Gastrocnemius medialis (tissue), 4 donors: ENCODE data around the gene WWOX.

ENCODE experiments used
- CTCF ChIP-seq, 5 experiments: fragments of 450-650 bp in 3 of 5; fragments of 200-600 bp in 2 of 5; sonication (generic) in 2 of 5; IDR thresholded peaks in 4 of 5; conservative IDR thresholded peaks in 1 of 5; 1 replicate in 4 of 5; 2 replicates in 1 of 5; pipeline ENCODE4 v1.5.1; 2016 to 2019; ENCODE audit warnings: antibody characterized with exemption in 5 of 5, mild to moderate bottlenecking in 3 of 5, moderate library complexity in 3 of 5
- POLR2A ChIP-seq, 2 donors: fragments of 450-650 bp; IDR thresholded peaks; one replicate each; pipeline ENCODE4 v1.6.1; 2017; ENCODE audit warnings: antibody characterized with exemption in 2 of 2, mild to moderate bottlenecking in 2 of 2, moderate library complexity in 2 of 2

DNA sequence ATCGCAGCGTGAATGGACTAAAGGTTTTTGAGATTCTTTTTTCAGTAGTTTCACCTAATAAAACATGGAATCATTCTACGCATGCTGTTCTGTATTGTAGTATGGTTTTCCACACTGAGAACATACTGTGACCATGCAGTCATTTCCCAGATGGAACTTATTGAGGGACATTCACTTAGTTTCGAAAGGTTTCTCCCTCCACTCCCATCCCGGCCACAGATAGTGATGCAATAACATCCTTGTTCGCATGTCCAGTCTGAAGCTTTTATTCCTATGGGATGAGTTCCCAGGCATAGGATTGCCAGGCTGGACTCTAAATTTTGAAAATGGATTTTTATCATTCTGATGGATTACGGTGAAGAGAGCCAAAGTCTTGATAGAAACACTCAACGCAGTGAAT, 420.4 kb downstream of the WWOX start:
- no peak for TF ChIP-seq CTCF (IDR thresholded peaks at IDR 0.05 in 4 of 5, conservative IDR thresholded peaks at IDR 0.05 in 1 of 5)
- no peak for TF ChIP-seq POLR2A (IDR thresholded peaks at IDR 0.05)
